T-helper 1 cell (primary cell): ENCODE data around the gene PELI1.
"Not testable (repeated sequence)": the region's sequence is repeated elsewhere in the genome, so short reads cannot be mapped to it uniquely, and the experiment has no call there.

Experiments
- DNase-seq, 5 donors: peaks; one replicate each; pipeline ENCODE4 v3.0.0-alpha.2; 2012 to 2020

Gene PELI1

DNA sequence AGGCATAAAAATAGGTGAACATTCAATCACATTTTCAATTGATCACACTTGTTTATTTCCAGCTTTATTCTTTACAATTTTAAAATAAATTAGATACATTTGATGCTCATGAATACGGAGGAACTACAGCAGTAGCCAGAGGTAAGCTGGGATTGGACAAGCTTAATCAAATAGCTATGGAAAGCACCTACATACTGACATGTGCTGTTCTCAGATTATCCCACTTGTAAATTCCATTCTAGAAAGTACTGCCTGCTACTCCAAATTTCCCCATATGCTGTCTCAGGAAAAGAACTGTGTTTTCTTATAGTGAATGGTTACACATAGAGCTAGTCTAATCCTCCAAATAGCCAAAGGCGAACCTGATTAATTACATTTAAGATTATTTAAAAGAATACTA lies 24.2 kb downstream of the PELI1 start:
- DNase-seq: no peak

DNA sequence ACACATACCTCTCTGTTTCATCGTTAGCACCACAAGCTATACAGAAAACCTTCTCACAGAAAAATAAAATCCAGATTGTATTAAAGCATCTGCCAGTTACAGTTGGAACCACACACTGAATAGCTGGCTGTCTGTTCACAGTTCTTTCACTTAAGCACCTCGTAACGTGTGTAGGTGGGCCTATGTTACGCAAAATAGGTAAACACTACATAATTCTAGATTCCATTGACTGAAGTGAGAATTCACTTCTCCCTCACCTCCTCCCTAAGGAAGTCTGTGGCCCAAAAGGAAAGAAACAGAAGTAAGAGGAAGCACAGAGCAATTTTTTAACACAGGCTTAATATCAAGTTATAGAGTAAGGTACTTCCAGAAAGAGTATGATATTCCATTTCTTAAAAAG lies 24.9 kb downstream of the PELI1 start:
- no peak for DNase-seq

- peak in 1 of 5 donors; percentile 32 for DNase-seq
Observed at GRCh38 chr2:64115808-64116598, 28.2 kb downstream of the PELI1 start.

- no peak for DNase-seq
Observed at GRCh38 chr2:64114912-64115277, 29.3 kb downstream of the PELI1 start.

DNA sequence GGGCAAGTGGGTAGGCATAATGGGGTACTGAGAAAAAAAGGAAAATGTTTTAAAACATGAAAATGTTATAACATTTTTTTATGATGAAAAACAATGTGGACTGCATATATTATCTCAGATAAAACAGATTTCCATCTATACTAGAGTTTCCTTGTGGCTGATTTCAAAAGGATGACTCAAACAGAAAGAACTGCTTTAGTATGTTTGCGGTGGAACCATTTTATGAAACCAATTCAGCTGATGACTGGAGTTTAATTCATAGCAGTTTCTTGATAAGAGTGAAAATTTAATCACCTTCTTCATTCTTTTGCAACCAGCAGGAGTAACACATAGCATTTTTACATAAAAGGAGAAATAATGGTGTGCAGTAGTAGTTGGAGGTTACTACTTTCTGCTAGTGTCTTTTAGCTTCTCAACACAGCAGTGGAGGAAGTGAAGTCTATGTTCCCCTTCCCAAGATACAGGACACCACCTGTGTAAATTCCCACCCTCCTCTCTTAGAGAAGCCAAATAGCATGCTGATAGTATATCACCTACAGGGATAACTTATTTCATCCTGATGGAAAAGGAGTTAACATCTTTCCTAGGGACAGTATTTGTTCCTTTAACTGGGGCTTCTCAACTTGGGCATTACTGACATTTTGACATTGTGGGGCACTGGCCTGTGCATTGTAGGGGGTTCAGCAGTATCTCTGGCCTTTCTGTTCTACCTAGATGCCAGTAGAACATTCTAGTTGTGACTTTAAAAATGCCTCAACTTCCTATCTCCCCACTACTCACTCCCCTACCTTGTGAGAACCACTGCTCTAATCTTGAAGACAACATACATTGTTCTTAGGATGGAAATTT lies 29.9 kb downstream of the PELI1 start:
- DNase-seq: peak in 1 of 5 donors; percentile 82

GRCh38 chr2:64112016-64112415 lies 32.2 kb downstream of the PELI1 start:
- no peak for DNase-seq

GRCh38 chr2:64111426-64111825 lies 32.8 kb downstream of the PELI1 start:
- no peak for DNase-seq

- DNase-seq: no peak
Observed at GRCh38 chr2:64108666-64109241, 35.5 kb downstream of the PELI1 start.

GRCh38 chr2:64106481-64106880 lies 37.7 kb downstream of the PELI1 start:
- no peak for DNase-seq

GRCh38 chr2:64105670-64106461 lies 38.4 kb downstream of the PELI1 start:
- DNase-seq: no peak

GRCh38 chr2:64104933-64105332 lies 39.3 kb downstream of the PELI1 start:
- no peak for DNase-seq

DNA sequence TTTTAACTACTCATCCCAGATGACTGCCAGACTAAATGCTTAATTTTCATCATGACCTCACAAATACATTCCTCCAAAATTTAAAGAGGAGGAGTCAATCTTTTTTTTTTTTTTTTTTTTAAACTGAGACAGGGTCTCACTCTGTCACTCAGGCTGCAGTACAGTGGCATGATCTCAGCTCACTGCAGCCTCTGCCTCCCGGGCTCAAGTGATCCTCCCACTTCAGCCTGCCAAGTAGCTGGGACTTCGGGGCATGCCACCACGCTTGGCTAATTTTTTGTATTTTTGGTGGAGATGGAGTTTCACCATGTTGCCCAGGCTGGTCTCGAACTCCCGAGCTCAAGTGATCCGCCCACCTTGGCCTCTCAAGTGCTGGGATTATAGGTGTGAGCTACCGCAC lies 41.5 kb downstream of the PELI1 start:
- not testable (repeated sequence) for DNase-seq

GRCh38 chr2:64101141-64101591 lies 43.1 kb downstream of the PELI1 start:
- peak in 1 of 5 donors; percentile 78 for DNase-seq

DNA sequence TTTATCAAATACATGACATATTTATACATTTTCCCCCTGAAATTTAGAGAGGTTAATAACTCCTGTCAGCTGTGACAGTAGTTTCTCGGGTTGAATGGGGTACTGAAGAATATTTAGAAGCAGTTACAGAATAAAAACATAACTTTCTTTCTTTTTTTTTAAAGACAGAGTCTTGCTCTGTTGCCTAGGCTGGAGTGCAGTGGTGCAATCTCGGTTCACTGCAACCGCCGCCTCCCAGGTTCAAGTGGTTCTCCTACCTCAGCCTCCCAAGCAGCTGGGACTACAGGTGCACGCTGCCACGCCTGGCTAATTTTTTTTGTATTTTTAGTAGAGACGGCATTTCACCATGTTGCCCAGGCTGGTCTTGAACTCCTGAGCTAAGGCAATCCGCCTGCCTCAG lies 43.6 kb downstream of the PELI1 start:
- not testable (repeated sequence) for DNase-seq

DNA sequence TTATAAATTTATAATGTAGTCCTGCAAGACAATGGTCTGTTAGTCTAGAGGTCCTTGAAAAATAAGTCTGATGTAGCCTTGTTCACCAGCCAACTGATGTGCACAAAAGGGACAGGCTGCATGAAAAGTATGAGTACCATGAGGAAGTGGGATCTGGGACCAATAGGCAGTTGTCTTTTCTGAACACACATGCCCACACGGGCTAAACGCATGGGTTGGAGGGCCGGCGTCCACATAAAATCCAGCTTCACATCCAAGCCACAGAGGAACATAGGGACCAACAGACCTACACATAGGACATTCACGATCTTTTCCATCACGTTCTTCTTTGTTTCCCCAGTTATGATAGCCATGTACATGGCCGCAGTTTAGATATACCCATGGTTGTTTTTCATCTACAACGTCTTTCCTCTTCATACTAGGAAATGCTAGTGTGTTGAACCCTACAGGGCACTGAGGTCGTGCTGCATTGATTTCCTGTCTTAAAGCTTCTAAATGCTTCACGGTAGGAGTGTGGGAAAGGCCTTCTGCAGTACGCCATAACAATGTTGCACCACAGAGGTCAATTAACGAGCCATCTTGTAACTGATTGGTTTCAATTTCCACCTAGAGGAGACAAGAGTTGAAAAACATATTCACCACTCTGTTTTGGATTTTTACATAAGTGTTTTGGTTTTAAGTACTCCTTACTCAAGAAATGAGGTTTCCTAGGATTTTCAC lies 49.4 kb downstream of the PELI1 start:
- no peak for DNase-seq

DNA sequence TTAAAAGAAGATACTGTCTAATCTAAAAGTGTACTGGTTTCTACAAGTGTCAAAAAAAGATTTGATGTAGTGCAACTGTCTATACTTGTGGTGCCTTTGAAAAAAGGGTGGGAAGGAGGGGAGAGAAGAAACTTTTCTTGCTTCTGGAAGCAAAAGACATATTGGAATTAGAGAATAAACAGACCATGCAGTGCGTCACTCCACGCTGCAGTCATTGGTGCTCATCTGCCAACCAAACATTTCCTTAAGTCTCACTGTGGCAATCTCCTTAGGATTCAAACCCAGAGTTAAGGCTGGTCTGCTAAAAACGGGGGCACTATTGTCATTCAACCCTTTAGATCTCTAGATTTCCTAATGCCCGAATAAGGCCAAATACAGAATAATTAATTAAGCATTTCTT lies 50.9 kb downstream of the PELI1 start:
- no peak for DNase-seq

GRCh38 chr2:64092502-64092901 lies 51.7 kb downstream of the PELI1 start:
- no peak for DNase-seq

DNA sequence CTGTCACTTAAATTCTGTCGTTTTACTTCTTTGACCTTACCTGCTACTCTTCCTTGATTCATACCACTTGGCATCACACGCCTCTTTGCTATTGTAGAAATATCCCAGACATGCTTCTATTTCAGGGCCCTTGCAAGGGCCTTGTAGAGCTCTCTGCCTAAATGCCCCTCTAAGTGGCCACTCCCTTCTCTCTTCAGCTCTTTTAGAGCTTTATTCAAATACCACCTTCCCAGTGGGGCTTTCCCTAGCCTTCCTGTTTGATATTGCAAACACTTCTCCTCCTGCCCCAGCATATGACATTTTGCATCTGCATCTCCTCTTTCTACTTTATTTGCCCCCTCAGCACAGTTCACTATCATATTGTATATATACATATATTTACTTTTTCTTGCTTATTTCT lies 54.0 kb downstream of the PELI1 start:
- no peak for DNase-seq

- DNase-seq: no peak
Observed at GRCh38 chr2:64086347-64087082, 57.7 kb downstream of the PELI1 start.

- DNase-seq: no peak
Observed at GRCh38 chr2:64085936-64086335, 58.3 kb downstream of the PELI1 start.

- DNase-seq: no peak
Observed at GRCh38 chr2:64081046-64081445, 63.2 kb downstream of the PELI1 start.
